Suprapubic skin (tissue), 4 donors: Measurements from ENCODE around the gene SYT10. TPM values are rescaled to one million over a fixed set of nuclear protein-coding genes. Genes with fewer than 3 reads are reported as not detected.

Experiments used
- DNase-seq, 2 donors: peaks; one replicate each; pipeline ENCODE4 v3.0.0-alpha.2; 2019; ENCODE audit warnings: low spot score in 2 of 2
- H3K27ac ChIP-seq: fragments of 200-600 bp; sonication (generic); one replicate; pipeline ENCODE4 v1.5.1; 2019
- H3K27me3 ChIP-seq: fragments of 200-600 bp; sonication (generic); one replicate; pipeline ENCODE4 v1.5.1; 2019
- H3K36me3 ChIP-seq: fragments of 200-600 bp; sonication (generic); one replicate; pipeline ENCODE4 v1.5.1; 2019
- H3K4me1 ChIP-seq: fragments of 200-600 bp; sonication (generic); one replicate; pipeline ENCODE4 v1.5.1; 2019
- H3K4me3 ChIP-seq: fragments of 200-600 bp; sonication (generic); one replicate; pipeline ENCODE4 v1.5.1; 2019; ENCODE audit warnings: mild to moderate bottlenecking
- H3K9me3 ChIP-seq: fragments of 200-600 bp; sonication (generic); one replicate; pipeline ENCODE4 v1.5.1; 2019
- EP300 ChIP-seq: sonication (generic); formaldehyde crosslinking; IDR thresholded peaks from one replicate; pipeline ENCODE4 v1.6.1; 2017; ENCODE audit warnings: antibody characterized with exemption
- POLR2A ChIP-seq, 2 donors: fragments of 450-650 bp; IDR thresholded peaks; one replicate each; pipeline ENCODE4 v1.6.1; 2017; ENCODE audit warnings: antibody characterized with exemption in 2 of 2, mild to moderate bottlenecking in 2 of 2, moderate library complexity in 2 of 2
- POLR2AphosphoS5 ChIP-seq, 3 donors: sonication (generic); formaldehyde crosslinking; IDR thresholded peaks; one replicate each; pipeline ENCODE4 v1.6.1; 2017; ENCODE audit warnings: antibody characterized with exemption in 3 of 3
- WGBS: methylation state at CpG from one replicate; pipeline ENCODE4 v1.1.5; 2018; 5-methylcytosine and 5-hydroxymethylcytosine counted together
- total RNA-seq, 4 donors: library from RNA; depleted of rRNA; stranded (reverse); fragments of >200 nt; gene quantifications; one replicate each; pipeline ENCODE4 v1.1.0, GENCODE V29; 2016
- TF ChIP-seq, protein P1 (sequence below), 2 donors: fragments of 200-600 bp in 1 of 2; fragments of 450-650 bp in 1 of 2; sonication (generic) in 1 of 2; IDR thresholded peaks; one replicate each; pipeline ENCODE4 v1.5.1; 2016 to 2019; ENCODE audit warnings: antibody characterized with exemption in 2 of 2, mild to moderate bottlenecking in 1 of 2, moderate library complexity in 1 of 2

SYT10 gene, protein sequence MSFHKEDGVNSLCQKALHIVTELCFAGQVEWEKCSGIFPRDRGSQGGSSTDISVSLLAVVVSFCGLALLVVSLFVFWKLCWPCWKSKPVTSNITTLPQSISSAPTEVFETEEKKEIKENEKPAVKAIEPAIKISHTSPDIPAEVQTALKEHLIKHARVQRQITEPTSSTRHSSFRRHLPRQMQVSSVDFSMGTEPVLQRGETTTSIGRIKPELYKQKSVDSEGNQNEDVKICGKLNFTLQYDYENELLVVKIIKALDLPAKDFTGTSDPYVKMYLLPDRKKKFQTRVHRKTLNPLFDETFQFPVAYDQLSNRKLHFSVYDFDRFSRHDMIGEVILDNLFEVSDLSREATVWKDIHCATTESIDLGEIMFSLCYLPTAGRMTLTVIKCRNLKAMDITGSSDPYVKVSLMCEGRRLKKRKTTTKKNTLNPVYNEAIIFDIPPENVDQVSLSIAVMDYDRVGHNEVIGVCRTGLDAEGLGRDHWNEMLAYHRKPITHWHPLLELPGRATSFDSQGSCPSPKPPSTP
- total RNA-seq, result not detected

DNA sequence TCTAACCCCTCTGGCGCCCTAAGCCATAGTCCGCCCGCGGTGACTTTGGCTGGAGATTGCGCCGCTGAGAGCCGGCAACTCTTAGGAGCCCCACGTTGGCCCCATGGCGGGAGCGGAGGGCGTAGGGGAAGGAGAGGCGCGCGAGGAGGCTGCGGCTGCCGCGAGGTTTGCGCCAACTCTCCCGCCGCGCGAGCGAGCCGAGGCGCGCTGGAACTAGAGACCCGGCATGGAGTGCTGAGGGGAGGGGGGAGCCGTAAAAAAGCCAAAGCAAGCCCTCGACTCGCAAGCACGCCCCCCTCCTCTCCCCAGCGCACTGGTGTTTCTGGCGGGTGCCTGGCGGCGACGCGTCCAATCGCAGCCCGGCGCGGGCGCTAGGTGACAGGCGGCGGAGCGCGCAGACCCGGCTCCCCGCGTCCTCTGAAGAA, at the start of gene SYT10:
Gene SYT10, minus strand, starts transcription at position 233 of the 425 bp plus-strand sequence. CDS start 297 bp downstream, outside the sequence.
- H3K36me3 ChIP-seq, result no peaks in the 10 kb centered on the region
- H3K4me1 ChIP-seq, result peaks cover 18% of the 10 kb centered on the region
- H3K9me3 ChIP-seq, result no peaks in the 10 kb centered on the region
- H3K4me3 ChIP-seq, result peak within 1 kb of the TSS; percentile 59
- WGBS, result under 1% methylated on average over 32 of the region's 49 CpGs
- TF ChIP-seq, protein P1, sequence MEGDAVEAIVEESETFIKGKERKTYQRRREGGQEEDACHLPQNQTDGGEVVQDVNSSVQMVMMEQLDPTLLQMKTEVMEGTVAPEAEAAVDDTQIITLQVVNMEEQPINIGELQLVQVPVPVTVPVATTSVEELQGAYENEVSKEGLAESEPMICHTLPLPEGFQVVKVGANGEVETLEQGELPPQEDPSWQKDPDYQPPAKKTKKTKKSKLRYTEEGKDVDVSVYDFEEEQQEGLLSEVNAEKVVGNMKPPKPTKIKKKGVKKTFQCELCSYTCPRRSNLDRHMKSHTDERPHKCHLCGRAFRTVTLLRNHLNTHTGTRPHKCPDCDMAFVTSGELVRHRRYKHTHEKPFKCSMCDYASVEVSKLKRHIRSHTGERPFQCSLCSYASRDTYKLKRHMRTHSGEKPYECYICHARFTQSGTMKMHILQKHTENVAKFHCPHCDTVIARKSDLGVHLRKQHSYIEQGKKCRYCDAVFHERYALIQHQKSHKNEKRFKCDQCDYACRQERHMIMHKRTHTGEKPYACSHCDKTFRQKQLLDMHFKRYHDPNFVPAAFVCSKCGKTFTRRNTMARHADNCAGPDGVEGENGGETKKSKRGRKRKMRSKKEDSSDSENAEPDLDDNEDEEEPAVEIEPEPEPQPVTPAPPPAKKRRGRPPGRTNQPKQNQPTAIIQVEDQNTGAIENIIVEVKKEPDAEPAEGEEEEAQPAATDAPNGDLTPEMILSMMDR (IDR thresholded peaks at IDR 0.05), result no peak
- TF ChIP-seq POLR2A (IDR thresholded peaks at IDR 0.05) (no peak), POLR2AphosphoS5 (IDR thresholded peaks at IDR 0.05) (no peak), EP300 (no peak)
- DNase-seq, result no peak
- peaks cover 34% of the 10 kb centered on the region for H3K27me3 ChIP-seq
- H3K27ac ChIP-seq, result no peak within 1 kb of the TSS

DNA sequence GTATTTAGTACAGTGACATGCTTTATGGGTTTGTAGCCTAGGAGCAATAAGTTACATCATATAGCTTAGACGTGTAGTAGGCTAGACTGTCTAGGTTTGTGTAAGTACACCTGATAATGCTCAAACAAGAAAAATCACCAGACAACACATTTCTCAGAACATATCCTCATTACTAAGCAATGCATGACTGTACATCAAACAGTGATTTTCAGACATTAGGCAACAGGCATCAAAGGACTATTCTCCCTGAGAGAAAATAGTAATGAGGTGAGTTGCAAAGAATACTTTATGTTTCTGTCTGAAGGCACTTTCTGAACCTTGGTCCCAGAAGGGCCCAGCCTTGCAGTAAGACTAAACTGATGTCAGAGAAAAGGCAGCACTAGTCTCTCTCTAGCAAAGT, 48.4 kb upstream of the SYT10 start:
- no peak for DNase-seq
- WGBS, result 25% methylated on average over 1 of the region's 1 CpG
- Histone ChIP-seq H3K36me3 (no peaks in the 10 kb centered on the region), H3K4me3 (no peak overlapping the region), H3K27me3 (no peaks in the 10 kb centered on the region), H3K27ac (no peak overlapping the region), H3K4me1 (no peaks in the 10 kb centered on the region), H3K9me3 (no peaks in the 10 kb centered on the region)
- TF ChIP-seq, protein P1 (IDR thresholded peaks at IDR 0.05), result no peak
- TF ChIP-seq EP300, result no peak
- TF ChIP-seq POLR2AphosphoS5 (IDR thresholded peaks at IDR 0.05), result no peak
- TF ChIP-seq POLR2A (IDR thresholded peaks at IDR 0.05), result no peak

DNA sequence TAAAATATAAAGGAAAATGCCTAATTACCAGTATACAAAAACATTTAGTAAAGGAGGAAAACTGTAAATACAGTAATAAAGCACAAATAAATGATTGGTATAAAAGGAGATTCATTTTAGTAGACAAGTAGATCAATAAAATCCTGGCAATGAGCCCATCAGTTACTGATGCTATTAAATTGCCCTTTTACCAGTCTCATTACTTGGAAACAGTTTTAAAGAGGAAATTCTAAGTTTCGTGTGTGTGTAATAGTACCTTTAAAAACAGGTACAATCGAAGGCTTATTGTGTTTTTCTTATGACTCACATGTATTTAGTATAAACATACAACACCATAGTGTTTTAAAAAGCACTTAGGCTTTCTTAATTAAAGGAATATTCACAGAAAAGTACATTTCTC, 46.4 kb upstream of the SYT10 start:
- DNase-seq, result no peak

DNA sequence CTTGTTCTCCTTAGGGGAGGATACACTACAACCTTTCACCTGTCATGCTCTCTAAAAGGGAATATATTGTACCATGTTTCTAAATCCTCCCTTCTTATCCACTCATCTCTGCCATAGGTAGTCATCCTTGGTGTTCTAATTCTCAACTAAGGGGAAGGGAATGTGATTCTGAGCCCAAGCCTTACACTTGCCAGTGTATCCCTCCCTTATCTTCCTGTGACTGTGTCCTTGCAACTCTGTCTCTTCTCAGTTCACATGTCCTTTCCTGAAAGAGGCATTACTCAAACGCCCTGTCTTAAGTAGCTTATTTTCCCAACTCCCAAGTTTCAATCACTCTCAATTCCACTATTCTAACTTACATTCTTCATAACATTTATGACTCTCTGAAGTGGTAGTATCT, 44.5 kb upstream of the SYT10 start:
- no peak overlapping the region for H3K27ac ChIP-seq
- DNase-seq, result no peak
- no peaks in the 10 kb centered on the region for H3K36me3 ChIP-seq
- TF ChIP-seq POLR2AphosphoS5 (IDR thresholded peaks at IDR 0.05) (no peak), EP300 (no peak), POLR2A (IDR thresholded peaks at IDR 0.05) (no peak)
- TF ChIP-seq, protein P1 (IDR thresholded peaks at IDR 0.05), result no peak
- H3K27me3 ChIP-seq, result no peaks in the 10 kb centered on the region
- no peaks in the 10 kb centered on the region for H3K9me3 ChIP-seq
- no peak overlapping the region for H3K4me3 ChIP-seq
- no peaks in the 10 kb centered on the region for H3K4me1 ChIP-seq
- WGBS, result 57% methylated on average over 1 of the region's 1 CpG

More for the DNA sequence above, 46.4 kb upstream of the SYT10 start:
- TF ChIP-seq POLR2A (IDR thresholded peaks at IDR 0.05) (no peak), POLR2AphosphoS5 (IDR thresholded peaks at IDR 0.05) (no peak), EP300 (no peak)
- TF ChIP-seq, protein P1 (IDR thresholded peaks at IDR 0.05), result no peak
- Histone ChIP-seq H3K27ac (no peak overlapping the region), H3K27me3 (no peaks in the 10 kb centered on the region), H3K36me3 (no peaks in the 10 kb centered on the region), H3K4me3 (no peak overlapping the region), H3K4me1 (no peaks in the 10 kb centered on the region), H3K9me3 (no peaks in the 10 kb centered on the region)
- 47% methylated on average over 2 of the region's 2 CpGs for WGBS

DNA sequence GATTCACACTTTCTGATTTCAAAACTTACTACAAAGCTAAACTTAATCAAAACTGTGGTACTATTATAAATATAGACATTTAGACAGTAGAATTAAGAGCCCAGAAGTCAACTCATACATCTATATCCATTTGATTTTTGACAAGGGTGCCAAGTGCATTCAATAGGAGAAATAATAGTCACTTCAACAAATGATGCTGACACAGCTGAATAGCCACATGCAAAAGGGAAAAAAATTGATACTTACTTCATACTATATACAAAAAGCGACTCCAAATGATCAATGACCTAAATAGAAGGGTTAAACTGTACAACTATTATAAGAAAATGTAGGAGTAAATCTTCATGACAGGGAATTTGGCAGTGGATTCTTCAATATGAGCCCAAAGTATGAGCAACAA, 40.7 kb upstream of the SYT10 start:
- no peak for DNase-seq
- H3K36me3 ChIP-seq, result no peaks in the 10 kb centered on the region
- H3K4me3 ChIP-seq, result no peak overlapping the region
- H3K27ac ChIP-seq, result no peak overlapping the region
- no peaks in the 10 kb centered on the region for H3K4me1 ChIP-seq
- H3K27me3 ChIP-seq, result no peaks in the 10 kb centered on the region
- TF ChIP-seq, protein P1 (IDR thresholded peaks at IDR 0.05), result no peak
- no peak for TF ChIP-seq POLR2AphosphoS5 (IDR thresholded peaks at IDR 0.05)
- TF ChIP-seq EP300, result no peak
- TF ChIP-seq POLR2A (IDR thresholded peaks at IDR 0.05), result no peak
- 65% methylated on average over 1 of the region's 1 CpG for WGBS
- H3K9me3 ChIP-seq, result no peaks in the 10 kb centered on the region
